Small intestine (tissue), 7 donors: ENCODE results near the gene TMEM108. TPM values are rescaled to one million over a fixed set of nuclear protein-coding genes. Genes with fewer than 3 reads are reported as not detected.

ENCODE experiments used
- DNase-seq, 2 donors: peaks; one replicate each; pipeline versions ENCODE4 v3.0.0 to v3.0.0-alpha.2; 2013
- FAIRE-seq: peaks from 2 replicates; lab custom pipeline; 2012; peaks lifted over from hg19 to GRCh38; lab: Jason Lieb, UNC
- H3K27ac ChIP-seq, 3 donors: one replicate each; pipeline ENCODE4 v1.5.1; 2013; ENCODE audit warnings: low read length in 2 of 3, mild to moderate bottlenecking in 2 of 3, control low read depth in 1 of 3, inconsistent platforms in 1 of 3, low read depth in 1 of 3, moderate library complexity in 1 of 3
- H3K27me3 ChIP-seq, 3 donors: one replicate each; pipeline ENCODE4 v1.6.1; 2013; ENCODE audit warnings: low read length in 3 of 3, inconsistent platforms in 1 of 3; ENCODE audit not compliant: control insufficient read depth in 3 of 3, insufficient read depth in 3 of 3
- H3K36me3 ChIP-seq, 3 donors: one replicate each; pipeline ENCODE4 v1.6.1; 2013; ENCODE audit warnings: low read length in 3 of 3, inconsistent platforms in 1 of 3, low read depth in 1 of 3, mild to moderate bottlenecking in 1 of 3, moderate library complexity in 1 of 3; ENCODE audit not compliant: control insufficient read depth in 3 of 3, insufficient read depth in 2 of 3
- H3K4me1 ChIP-seq, 3 donors: one replicate each; pipeline ENCODE4 v1.6.1; 2013; ENCODE audit warnings: low read length in 2 of 3, inconsistent platforms in 1 of 3, low read depth in 1 of 3, mild to moderate bottlenecking in 1 of 3, moderate library complexity in 1 of 3; ENCODE audit not compliant: control insufficient read depth in 3 of 3, insufficient read depth in 2 of 3
- H3K4me3 ChIP-seq, 3 donors: one replicate each; pipeline ENCODE4 v1.5.1; 2013; ENCODE audit warnings: low read length in 3 of 3, control low read depth in 1 of 3, inconsistent platforms in 1 of 3, low read depth in 1 of 3, mild to moderate bottlenecking in 1 of 3, moderate library complexity in 1 of 3
- H3K9me3 ChIP-seq, 2 donors: one replicate each; pipeline ENCODE4 v1.6.1; 2013; ENCODE audit warnings: low read depth in 1 of 2, low read length in 1 of 2; ENCODE audit not compliant: control insufficient read depth in 2 of 2, insufficient read depth in 1 of 2
- WGBS, 3 donors: extraction: QIAGEN DNeasy Blood & Tissue Kit; methylation state at CpG; one replicate each; pipeline ENCODE4 v1.1.7; 2013; 5-methylcytosine and 5-hydroxymethylcytosine counted together
- polyA plus RNA-seq, 4 donors: library from polyadenylated mRNA; stranded (reverse) in 3 of 4; unstranded in 1 of 4; fragments of 200-250 nt in 3 of 4; fragments of 120-200 nt in 1 of 4; gene quantifications; one replicate each; pipeline versions ENCODE4 v1.2.1 to v1.2.3, GENCODE V29; 2013
- donor health status: healthy with polysubstance abuse.
- donor health status: control.
- donor health status: control.
- donor health status: Bipolar disorder and iron deficiency.
- donor health status: healthy.

TMEM108 gene
- polyA plus RNA-seq, 4 donors = 0.41 to 0.94 TPM; not detected in 2

GRCh38 chr3:133018921-133019320, 19.3 kb upstream of the TMEM108 start:
- Histone ChIP-seq H3K27ac (no peak overlapping the region), H3K4me3 (no peak overlapping the region), H3K27me3 (no peaks in the 10 kb centered on the region), H3K36me3 (no peaks in the 10 kb centered on the region), H3K9me3 (no peaks in the 10 kb centered on the region), H3K4me1 (no peaks in the 10 kb centered on the region)
- FAIRE-seq (no peak), DNase-seq (no peak)
- WGBS, 3 donors = 85 to 91% (median 90%) methylated on average over 3 of the region's 3 CpGs

- no peaks in the 10 kb centered on the region for H3K4me1 ChIP-seq
- H3K36me3 ChIP-seq = no peaks in the 10 kb centered on the region
- H3K9me3 ChIP-seq = no peaks in the 10 kb centered on the region
- no peaks in the 10 kb centered on the region for H3K27me3 ChIP-seq
- no peak overlapping the region for H3K27ac ChIP-seq
- H3K4me3 ChIP-seq = no peak overlapping the region
- DNase-seq (no peak), FAIRE-seq (no peak)
- WGBS, 3 donors = 92 to 98% (median 93%) methylated on average over 2 of the region's 2 CpGs
Measured at GRCh38 chr3:133021206-133021605, 17.0 kb upstream of the TMEM108 start.

GRCh38 chr3:133023362-133023761, 14.8 kb upstream of the TMEM108 start:
- H3K36me3 ChIP-seq = no peaks in the 10 kb centered on the region
- DNase-seq (no peak), FAIRE-seq (no peak)
- H3K9me3 ChIP-seq = no peaks in the 10 kb centered on the region
- no peak overlapping the region for H3K27ac ChIP-seq
- H3K4me1 ChIP-seq = no peaks in the 10 kb centered on the region
- H3K27me3 ChIP-seq = no peaks in the 10 kb centered on the region
- no peak overlapping the region for H3K4me3 ChIP-seq
- WGBS, 3 donors = 81 to 89% (median 83%) methylated on average over 1 of the region's 1 CpG

GRCh38 chr3:133025546-133025945, 12.6 kb upstream of the TMEM108 start:
- WGBS, 3 donors = 56 to 74% (median 72%) methylated on average over 3 of the region's 3 CpGs

GRCh38 chr3:133032301-133032700, 5.9 kb upstream of the TMEM108 start:
- DNase-seq = no peak
- Histone ChIP-seq H3K36me3 (no peaks in the 10 kb centered on the region), H3K9me3 (no peaks in the 10 kb centered on the region), H3K4me1 (no peaks in the 10 kb centered on the region), H3K27ac (no peak overlapping the region), H3K4me3 (no peak overlapping the region), H3K27me3 (peaks cover 0 to 18% (median 2%) of the 10 kb centered on the region in 3 donors)
- no peak for FAIRE-seq
- WGBS, 3 donors = 76 to 88% (median 86%) methylated on average over 3 of the region's 3 CpGs

More at GRCh38 chr3:133025546-133025945, 12.6 kb upstream of the TMEM108 start:
- no peaks in the 10 kb centered on the region for H3K36me3 ChIP-seq
- H3K27ac ChIP-seq = no peak overlapping the region
- FAIRE-seq (no peak), DNase-seq (no peak)
- H3K4me1 ChIP-seq = no peaks in the 10 kb centered on the region
- H3K9me3 ChIP-seq = no peaks in the 10 kb centered on the region
- no peaks in the 10 kb centered on the region for H3K27me3 ChIP-seq
- H3K4me3 ChIP-seq = no peak overlapping the region

- Histone ChIP-seq H3K4me3 (no peak overlapping the region), H3K9me3 (no peaks in the 10 kb centered on the region), H3K4me1 (peaks cover 0 to 4% (median 0%) of the 10 kb centered on the region in 3 donors), H3K27ac (no peak overlapping the region), H3K36me3 (no peaks in the 10 kb centered on the region), H3K27me3 (peaks cover 0 to 40% (median 8%) of the 10 kb centered on the region in 3 donors)
- no peak for DNase-seq
- FAIRE-seq = no peak
- 77 to 80% (median 80%) methylated on average over 9 of the region's 9 CpGs for WGBS, 3 donors
Measured at GRCh38 chr3:133037436-133037835, 755 bp upstream of the TMEM108 start.

GRCh38 chr3:133038731-133039375, 662 bp downstream of the TMEM108 start:
- Histone ChIP-seq H3K36me3 (no peaks in the 10 kb centered on the region), H3K9me3 (no peaks in the 10 kb centered on the region), H3K27me3 (peaks cover 0 to 38% (median 8%) of the 10 kb centered on the region in 3 donors), H3K4me1 (peaks cover 0 to 4% (median 0%) of the 10 kb centered on the region in 3 donors), H3K4me3 (peak overlapping the region in 2 of 3 donors; percentile 38 to 45), H3K27ac (no peak overlapping the region)
- 4 to 7% (median 6%) methylated on average over 31 of the region's 31 CpGs for WGBS, 3 donors
- FAIRE-seq (no peak), DNase-seq (peak in 1 of 2 donors; percentile 15)

GRCh38 chr3:133040696-133041523, 2.7 kb downstream of the TMEM108 start:
- DNase-seq (peak; percentile 57 to 73), FAIRE-seq (no peak)
- Histone ChIP-seq H3K4me3 (no peak overlapping the region), H3K36me3 (no peaks in the 10 kb centered on the region), H3K4me1 (peaks cover 0 to 4% (median 0%) of the 10 kb centered on the region in 3 donors), H3K27me3 (peaks cover 0 to 34% (median 8%) of the 10 kb centered on the region in 3 donors), H3K9me3 (no peaks in the 10 kb centered on the region), H3K27ac (no peak overlapping the region)
- 11 to 20% (median 13%) methylated on average over 6 of the region's 6 CpGs for WGBS, 3 donors
